Tongue (tissue), 3 donors: ENCODE results near the gene TFDP3. TPM values are rescaled to one million over a fixed set of nuclear protein-coding genes. Genes with fewer than 3 reads are reported as not detected.

Source experiments
- DNase-seq: peaks from one replicate; pipeline ENCODE4 v3.0.0-alpha.2; 2015
- small RNA-seq: library from RNA; depleted of rRNA; stranded (forward); fragments of <200 nt; gene quantifications from one replicate; pipeline ENCODE3, GENCODE V24; 2014; ENCODE audit warnings: low replicate concordance
- total RNA-seq: library from RNA; depleted of rRNA; stranded (reverse); fragments of >200 nt; gene quantifications from one replicate; pipeline ENCODE4 v1.2.3, GENCODE V29; 2014

The TFDP3 gene
- total RNA-seq, 1 donor from 2014 or later, result not detected

DNA sequence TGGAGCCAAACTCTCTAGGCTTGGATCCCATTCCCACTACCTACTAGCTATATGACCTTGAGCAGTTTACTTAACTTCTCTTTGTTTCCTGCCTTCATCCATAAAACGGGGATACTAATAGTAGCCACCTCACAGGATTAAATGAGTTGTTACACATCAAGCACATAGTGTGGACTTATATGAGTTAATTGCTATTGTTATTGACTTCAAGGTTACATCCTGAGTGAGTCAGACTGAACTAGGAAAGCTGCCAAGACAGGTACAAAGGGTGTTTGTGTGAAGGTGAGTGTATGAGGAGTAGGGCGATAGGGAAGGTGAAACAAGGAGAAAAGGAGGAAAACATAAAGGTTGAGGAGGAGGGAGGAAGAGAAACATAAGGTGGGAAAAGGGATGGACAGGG is 32.2 kb downstream of the TFDP3 start:
- no peak for DNase-seq

DNA sequence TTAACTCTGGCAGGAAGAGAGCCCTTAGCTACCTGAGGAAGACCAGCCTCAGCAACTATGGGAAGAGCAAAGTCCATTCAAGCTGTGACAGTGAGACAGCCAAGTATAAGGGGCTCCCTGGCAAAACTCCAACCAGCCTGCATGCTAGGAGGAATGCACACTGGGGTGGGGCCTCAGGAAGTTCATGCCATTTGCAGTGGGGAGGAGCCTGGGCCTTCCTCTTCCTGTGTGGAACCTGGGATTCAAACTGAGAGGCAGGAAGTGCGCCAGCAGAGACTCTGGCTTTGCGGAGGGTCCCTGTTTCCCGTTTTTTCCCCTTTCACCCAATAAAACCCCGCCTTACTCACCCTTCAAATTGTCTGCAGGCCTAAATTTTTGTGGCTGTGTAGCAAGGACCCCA is 33.0 kb downstream of the TFDP3 start:
- no peak for DNase-seq

DNA sequence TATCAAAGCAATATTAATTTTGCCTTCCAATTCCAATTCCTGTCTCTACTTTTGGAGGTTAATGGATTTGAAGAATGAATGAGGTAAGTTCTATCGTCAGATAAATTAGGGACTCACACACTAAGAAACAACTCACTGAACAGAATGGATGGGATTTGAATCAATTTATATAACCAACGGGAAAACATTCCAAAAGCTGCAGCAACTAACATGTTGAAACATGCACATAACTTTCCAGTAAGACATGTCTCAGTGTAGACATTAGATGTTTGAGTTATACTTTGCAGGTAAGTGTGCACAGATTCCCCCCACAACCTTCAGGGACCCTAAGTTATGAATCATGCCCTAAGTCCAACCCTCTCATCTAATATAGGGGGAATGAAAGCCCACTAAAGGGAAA is 34.3 kb downstream of the TFDP3 start:
- no peak for DNase-seq

DNA sequence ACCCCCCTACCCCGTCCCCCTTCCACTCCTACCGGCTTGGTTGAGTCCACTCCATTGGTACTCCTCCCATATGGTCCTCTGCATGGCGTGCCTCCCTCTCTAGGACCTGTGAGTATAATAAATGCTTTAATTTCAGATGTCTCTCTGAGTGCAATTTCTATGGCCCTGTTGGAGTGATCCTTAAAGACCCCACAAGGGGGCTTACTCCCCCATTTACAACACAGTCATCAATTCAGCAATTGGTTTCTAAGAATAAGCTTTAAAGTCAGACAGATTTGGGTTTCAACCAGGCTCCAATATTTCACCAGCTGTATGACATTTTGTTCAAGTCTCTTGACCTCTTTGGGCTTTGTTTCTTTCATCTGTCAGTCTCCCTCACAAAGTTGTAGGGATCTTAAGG is 38.7 kb downstream of the TFDP3 start:
- DNase-seq, result no peak

DNA sequence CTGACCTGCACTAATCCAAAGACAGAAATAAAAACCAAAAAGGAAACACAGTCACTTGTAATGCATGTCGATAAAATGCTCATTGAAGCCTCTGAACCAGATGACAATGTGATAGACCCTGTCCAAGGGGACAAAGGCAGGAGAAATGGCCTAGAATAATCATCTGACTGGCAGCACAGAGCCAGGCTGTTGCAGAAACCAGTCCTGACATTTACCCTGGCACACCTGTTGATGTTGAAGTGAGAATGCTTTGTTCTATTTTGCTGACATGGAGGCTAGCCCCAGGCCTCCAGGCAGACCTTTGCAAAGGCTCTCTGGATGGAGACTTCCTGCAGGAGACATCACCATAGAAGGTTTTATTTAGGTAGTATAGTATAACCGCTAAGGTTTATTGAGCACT is 41.0 kb downstream of the TFDP3 start:
- no peak for DNase-seq

DNA sequence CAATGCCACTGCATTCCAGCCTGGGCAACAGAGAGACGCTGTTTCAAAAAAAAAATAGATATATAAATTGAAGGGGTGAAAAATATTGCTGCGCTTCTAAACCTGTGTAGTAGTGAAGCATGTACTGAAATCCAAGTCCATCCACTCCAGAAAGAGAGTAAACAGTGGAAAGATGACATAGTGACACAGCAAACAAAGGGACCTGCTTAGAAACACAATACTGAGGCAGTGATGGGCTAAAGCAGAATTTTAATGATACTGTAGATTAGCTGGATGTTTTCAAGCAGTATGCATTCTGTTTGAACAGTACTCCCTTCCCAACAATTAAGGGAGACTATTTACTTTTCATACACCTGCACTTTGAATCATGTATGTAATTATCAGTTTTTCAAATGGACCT is 42.5 kb downstream of the TFDP3 start:
- DNase-seq, result no peak

DNA sequence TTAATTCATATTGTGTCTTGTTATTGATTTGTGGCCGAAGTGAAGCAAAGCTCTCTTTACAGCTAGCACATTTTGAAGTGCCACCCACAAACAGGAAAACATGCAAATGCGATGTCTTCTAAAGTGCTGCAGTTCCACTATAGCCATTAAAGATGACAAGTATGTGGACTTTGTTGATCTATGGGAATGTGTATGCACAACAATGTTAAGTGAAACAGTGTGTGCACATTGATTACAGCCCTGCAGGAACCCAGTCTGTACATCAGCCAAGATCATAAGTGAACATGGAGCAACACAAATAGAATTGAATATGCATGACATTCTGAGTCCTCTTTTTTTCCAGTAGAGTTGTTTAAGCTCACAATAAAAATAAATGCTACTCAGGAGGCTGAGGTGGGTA is 43.0 kb downstream of the TFDP3 start:
- no peak for DNase-seq

DNA sequence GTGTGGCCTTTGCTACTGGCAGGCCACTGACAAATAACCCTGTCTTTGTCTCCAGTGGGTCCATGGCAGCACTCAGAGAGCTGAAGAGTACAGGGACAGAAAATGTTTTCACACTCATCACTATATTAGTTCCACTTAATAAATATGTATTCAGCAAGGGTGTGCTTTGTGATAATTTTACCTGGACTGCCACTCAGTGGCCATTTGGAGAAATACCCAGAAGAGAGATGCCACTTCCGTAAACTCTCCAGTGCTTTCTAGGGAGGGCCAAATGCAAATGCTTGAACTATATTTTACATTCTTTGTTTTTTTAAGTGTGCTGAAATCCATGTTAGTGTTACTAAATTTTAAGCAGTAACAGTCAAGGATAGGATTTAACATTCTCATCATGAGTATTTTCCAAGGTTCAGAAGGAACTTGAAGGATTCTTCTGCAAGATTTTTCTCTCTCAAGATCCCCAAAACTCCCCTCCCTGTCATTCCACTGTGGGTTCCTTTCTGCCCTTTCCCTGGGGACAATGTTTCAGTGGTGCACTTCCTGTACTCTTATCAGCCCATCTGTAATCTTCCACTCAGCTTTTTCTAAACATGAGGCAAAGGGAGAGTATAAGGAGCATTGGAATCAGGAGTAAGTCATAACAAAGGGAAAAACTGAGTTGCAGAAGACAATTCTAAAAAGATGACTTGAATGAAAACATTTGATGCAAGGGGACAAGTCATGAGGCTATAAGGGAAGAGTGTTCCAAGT is 46.0 kb downstream of the TFDP3 start:
- DNase-seq, result peak; percentile 49

Small RNA genes within 50 kb of the gene (small RNA-seq; reads per million reads assigned to genes)
- gene RNU1-115P, result not detected

Other genes starting within 250 kb of the TFDP3 start
- not detected for gene USP26, start 121.2 kb downstream of the TFDP3 start, total RNA-seq
- gene GPC4, start 197.1 kb upstream of the TFDP3 start, total RNA-seq, result 66.7 TPM